KOPT-K1 (cell line): ENCODE data around the gene PEX19.
"Not testable (repeated sequence)": the region's sequence is repeated elsewhere in the genome, so short reads cannot be mapped to it uniquely, and the experiment has no call there.

Source experiments
- H3K27ac ChIP-seq: fragments of 200-600 bp; sonication (generic); 2 replicates; pipeline ENCODE4 v1.5.1; 2016; ENCODE audit warnings: antibody characterized with exemption, mild to moderate bottlenecking, low read depth, low read length; ENCODE audit not compliant: poor library complexity, severe bottlenecking
- H3K36me3 ChIP-seq: fragments of 200-600 bp; sonication (generic); 2 replicates; pipeline ENCODE4 v1.5.1; 2017; ENCODE audit warnings: antibody characterized with exemption, mild to moderate bottlenecking, low read length, moderate library complexity; ENCODE audit not compliant: insufficient read depth
- H3K9me3 ChIP-seq: fragments of 200-600 bp; sonication (generic); 2 replicates; pipeline ENCODE4 v1.5.1; 2017; ENCODE audit warnings: antibody characterized with exemption, low read length, mild to moderate bottlenecking; ENCODE audit not compliant: insufficient read depth, poor library complexity, severe bottlenecking

Gene PEX19

DNA sequence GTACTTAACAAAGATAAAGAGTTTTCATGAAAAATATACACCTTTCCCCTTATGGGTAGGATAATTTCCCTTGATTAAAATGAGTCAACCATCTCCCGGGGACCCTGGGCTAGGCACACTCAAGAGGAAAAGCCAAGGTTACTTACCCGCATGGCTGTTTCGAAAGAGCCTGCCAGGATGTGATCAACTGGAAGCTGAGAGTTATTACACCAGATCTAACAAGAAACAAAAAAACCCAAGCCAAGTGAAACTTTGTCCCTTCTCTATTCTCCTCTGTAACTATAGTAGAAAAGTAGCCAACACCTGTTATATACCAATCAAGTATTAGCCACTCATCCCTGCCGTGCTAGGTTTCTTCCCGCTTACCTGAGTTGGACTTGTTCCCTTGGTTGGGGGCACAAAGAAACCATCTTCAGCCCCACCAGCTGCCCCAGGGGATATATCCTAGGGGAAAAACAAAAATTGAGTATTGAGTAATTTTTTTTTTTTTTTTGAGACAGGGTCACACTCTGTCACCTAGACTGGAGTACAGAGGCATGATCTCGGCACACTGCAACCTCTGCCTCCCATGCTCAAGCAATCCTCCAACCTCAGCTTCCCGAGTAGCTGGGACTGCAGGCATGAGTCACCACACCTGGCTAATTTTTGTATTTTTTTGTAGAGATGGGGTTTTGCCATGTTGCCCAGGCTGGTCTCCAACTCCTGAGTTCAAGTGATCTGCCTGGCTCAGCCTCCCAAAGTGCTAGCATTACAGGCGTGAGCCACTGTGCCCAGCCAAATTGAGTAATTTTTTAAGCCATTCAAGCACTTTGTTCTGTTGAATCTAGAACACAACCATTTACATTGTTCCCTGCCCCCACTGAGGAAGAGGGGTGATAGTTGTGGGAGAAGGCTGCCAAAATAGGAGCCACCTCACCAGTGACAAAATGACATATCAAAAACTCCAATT is 8.4 kb upstream of the PEX19 start:
- Histone ChIP-seq H3K9me3 (no peaks in the 10 kb centered on the region), H3K27ac (no peak overlapping the region), H3K36me3 (peaks cover 96% of the 10 kb centered on the region)

GRCh38 chr1:160291248-160292220 is 6.6 kb upstream of the PEX19 start:
- no peak overlapping the region for H3K27ac ChIP-seq
- H3K9me3 ChIP-seq, result no peaks in the 10 kb centered on the region
- H3K36me3 ChIP-seq, result peaks cover 78% of the 10 kb centered on the region

- H3K27ac ChIP-seq, H3K9me3 ChIP-seq: not testable (repeated sequence)
- H3K36me3 ChIP-seq, result peaks cover 42% of the 10 kb centered on the region
Observed at GRCh38 chr1:160287769-160288168, 2.8 kb upstream of the PEX19 start.

GRCh38 chr1:160285506-160285905 is 573 bp upstream of the PEX19 start:
- Histone ChIP-seq H3K36me3 (peaks cover 42% of the 10 kb centered on the region), H3K27ac (no peak overlapping the region), H3K9me3 (no peaks in the 10 kb centered on the region)

- no peaks in the 10 kb centered on the region for H3K9me3 ChIP-seq
- peak overlapping the region; percentile 68 for H3K27ac ChIP-seq
- peaks cover 42% of the 10 kb centered on the region for H3K36me3 ChIP-seq
Observed at GRCh38 chr1:160284220-160284781, 632 bp downstream of the PEX19 start.

DNA sequence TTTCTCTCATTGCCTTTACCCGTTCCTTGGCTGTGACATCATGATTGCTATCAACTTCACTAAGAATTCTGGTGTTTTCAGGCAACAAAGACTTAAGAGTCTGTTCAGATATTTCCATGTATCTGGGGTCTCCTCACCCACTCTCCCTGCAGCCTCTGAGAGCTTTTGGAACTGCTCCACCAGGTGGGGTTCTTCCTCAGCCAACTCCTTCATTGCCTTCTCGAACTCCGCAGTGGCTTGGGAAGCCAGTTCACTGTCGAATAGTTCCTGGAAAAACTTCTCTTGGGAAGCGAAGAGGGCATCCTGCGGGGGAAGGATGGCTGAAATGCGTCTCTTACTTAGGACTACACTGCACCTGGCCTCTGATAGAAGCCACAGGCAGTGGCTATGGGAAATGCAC is 2.1 kb downstream of the PEX19 start:
- Histone ChIP-seq H3K36me3 (peaks cover 50% of the 10 kb centered on the region), H3K9me3 (no peaks in the 10 kb centered on the region), H3K27ac (no peak overlapping the region)

GRCh38 chr1:160277987-160278386 is 6.9 kb downstream of the PEX19 start:
- Histone ChIP-seq H3K9me3 (no peaks in the 10 kb centered on the region), H3K36me3 (peaks cover 62% of the 10 kb centered on the region), H3K27ac (no peak overlapping the region)

- Histone ChIP-seq H3K9me3 (no peaks in the 10 kb centered on the region), H3K27ac (no peak overlapping the region), H3K36me3 (peaks cover 56% of the 10 kb centered on the region)
Observed at GRCh38 chr1:160277330-160277729, 7.6 kb downstream of the PEX19 start.

DNA sequence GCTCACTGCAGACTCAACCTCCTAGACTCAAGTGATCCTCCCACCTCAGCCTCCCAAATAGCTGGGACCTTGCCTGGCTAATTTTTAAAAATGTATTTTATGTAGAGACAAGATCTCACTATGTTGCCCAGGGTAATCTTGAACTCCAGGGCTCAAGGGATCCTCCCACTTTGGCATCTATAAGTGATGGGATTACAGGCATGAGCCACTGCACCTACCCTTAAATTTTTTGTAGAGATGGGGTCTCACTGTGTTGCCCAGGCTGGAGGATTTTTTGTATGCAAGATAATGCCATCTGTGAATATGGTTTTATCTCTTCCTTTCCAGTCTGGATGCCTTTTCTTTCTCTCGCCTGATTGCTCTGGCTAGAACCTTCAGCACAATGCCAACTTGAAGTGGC is 13.9 kb downstream of the PEX19 start:
- Histone ChIP-seq H3K27ac (no peak overlapping the region), H3K9me3 (no peaks in the 10 kb centered on the region), H3K36me3 (no peaks in the 10 kb centered on the region)

DNA sequence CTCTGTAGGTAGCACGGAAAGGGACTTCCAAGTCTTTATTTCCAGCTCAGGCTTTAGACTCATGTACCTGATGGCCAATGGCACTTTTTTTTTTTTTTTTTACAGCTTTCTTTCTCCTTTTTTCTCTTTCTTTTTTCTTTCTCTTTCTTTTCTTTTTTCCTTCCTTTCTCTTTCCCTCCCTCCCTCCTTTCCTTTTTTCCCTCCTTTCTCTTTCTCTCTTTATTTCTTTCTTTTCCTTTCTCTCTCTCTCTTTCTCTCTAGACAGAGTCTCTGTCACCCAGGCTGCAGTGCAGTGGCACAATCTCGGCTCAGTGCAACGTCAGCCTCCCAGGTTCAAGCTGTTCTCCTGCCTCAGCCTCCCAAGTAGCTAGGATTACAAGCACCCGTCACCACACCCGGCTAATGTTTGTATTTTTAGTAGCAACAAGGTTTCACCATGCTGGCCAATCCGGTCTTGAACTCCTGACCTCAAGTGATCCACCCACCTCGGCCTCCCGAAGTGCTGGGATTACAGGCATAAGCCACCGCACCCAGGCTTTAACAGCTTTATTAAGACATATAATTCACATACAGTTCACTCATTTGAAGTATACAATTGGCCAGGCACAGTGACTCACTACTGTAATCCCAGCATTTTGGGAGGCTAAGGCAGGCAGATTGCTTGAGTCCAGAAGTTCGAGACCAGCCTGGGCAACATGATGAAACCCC is 17.5 kb downstream of the PEX19 start:
- no peaks in the 10 kb centered on the region for H3K9me3 ChIP-seq
- H3K27ac ChIP-seq, result no peak overlapping the region
- H3K36me3 ChIP-seq, result no peaks in the 10 kb centered on the region

DNA sequence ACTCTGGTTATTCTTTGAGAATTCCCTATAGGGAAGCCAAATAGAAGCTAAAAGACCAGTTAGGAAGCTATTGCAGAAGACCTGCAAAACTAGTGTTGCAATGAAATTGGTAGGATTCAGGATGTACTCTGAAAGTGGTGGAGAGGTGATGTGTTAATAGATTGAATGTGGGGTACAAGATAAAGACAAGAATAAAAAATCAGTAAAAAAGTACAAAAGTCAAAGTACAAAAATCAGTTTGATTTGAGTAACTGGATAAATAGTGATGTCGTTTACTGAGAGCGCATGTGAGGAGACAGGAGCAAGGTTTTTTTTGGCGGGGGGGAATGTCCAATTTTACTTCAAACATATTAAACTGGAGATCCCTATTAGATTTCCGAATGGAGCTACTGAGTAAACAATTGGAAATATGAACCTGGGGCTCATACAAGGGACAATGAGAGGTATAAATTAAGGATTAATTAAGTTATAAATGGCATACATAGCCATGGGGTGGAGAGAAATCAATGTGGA is 20.1 kb downstream of the PEX19 start:
- Histone ChIP-seq H3K9me3 (no peaks in the 10 kb centered on the region), H3K36me3 (no peaks in the 10 kb centered on the region; the same call in 1 of the 2 replicates)

GRCh38 chr1:160261893-160262794 is 22.8 kb downstream of the PEX19 start, which contains the start of gene DCAF8:
DCAF8 (minus strand) TSS chr1:160262549; CDS start chr1:160244008, 18,541 bp downstream.
- Histone ChIP-seq H3K27ac (peak within 1 kb of the TSS; percentile 80), H3K9me3 (no peaks in the 10 kb centered on the region), H3K36me3 (peaks cover 21% of the 10 kb centered on the region)

More for the DNA sequence above, 20.1 kb downstream of the PEX19 start:
- H3K27ac ChIP-seq, result no peak overlapping the region

DNA sequence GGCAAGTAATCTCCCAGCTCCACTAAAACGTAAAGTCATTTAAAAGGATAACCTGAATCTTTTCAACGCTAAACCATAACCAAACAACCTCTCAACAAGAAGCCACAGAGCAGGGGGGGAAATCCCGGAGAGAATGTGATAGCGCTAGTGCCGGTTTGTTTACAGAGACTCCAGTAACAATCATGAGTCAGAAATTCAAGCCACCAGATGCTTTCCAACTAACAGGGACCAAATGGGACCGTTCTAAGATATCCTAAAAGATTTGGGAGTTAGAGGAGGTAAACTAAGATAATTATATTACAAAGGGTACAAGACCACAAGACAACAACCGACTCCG is 23.4 kb downstream of the PEX19 start:
- no peaks in the 10 kb centered on the region for H3K9me3 ChIP-seq

More for the DNA sequence above, 23.4 kb downstream of the PEX19 start:
- peaks cover 24% of the 10 kb centered on the region for H3K36me3 ChIP-seq
- H3K27ac ChIP-seq, result peak overlapping the region; percentile 80
